SK-N-SH (cell line): ENCODE measurements around the gene CRIP2.

Experiments
- CTCF ChIP-seq: fragments of 200-600 bp; sonication (generic); IDR thresholded peaks from 2 replicates; pipeline ENCODE4 v1.6.1; 2017; ENCODE audit warnings: antibody characterized with exemption, mild to moderate bottlenecking, moderate library complexity
- EP300 ChIP-seq, 2 experiments: IDR thresholded peaks; 2 replicates each; pipeline versions ENCODE4 v1.4.0 to v1.6.1; 2012; ENCODE audit warnings: borderline replicate concordance in 1 of 2, low read depth in 1 of 2, low read length in 1 of 2
- GABPA ChIP-seq: IDR thresholded peaks from 2 replicates; pipeline ENCODE4 v1.4.0; 2012; ENCODE audit warnings: low read depth, mild to moderate bottlenecking
- MAX ChIP-seq: IDR thresholded peaks from 2 replicates; pipeline ENCODE4 v1.4.0; 2012; ENCODE audit warnings: low read depth
- MEF2A ChIP-seq: IDR thresholded peaks from 2 replicates; pipeline ENCODE4 v1.4.0; 2012; ENCODE audit warnings: low read depth, borderline replicate concordance
- NFIC ChIP-seq: IDR thresholded peaks from 2 replicates; pipeline ENCODE4 v1.4.0; 2012; ENCODE audit warnings: borderline replicate concordance
- RAD21 ChIP-seq: IDR thresholded peaks from 2 replicates; pipeline ENCODE4 v1.6.1; 2012; ENCODE audit warnings: mild to moderate bottlenecking, low read length
- REST ChIP-seq: IDR thresholded peaks from 2 replicates; pipeline ENCODE4 v1.6.1; 2012; ENCODE audit warnings: mild to moderate bottlenecking, low read depth, low read length, moderate library complexity
- SIN3A ChIP-seq: IDR thresholded peaks from 2 replicates; pipeline ENCODE4 v1.6.1; 2012; ENCODE audit warnings: low read depth, mild to moderate bottlenecking, low read length, moderate library complexity, borderline replicate concordance
- SMC3 ChIP-seq: IDR thresholded peaks from 2 replicates; pipeline ENCODE4 v1.6.1; 2012; ENCODE audit warnings: low read depth, low read length, improper control_type of control experiment
- TAF1 ChIP-seq: IDR thresholded peaks from 2 replicates; pipeline ENCODE4 v1.6.1; 2012; ENCODE audit warnings: low read depth, mild to moderate bottlenecking, low read length, moderate library complexity, borderline replicate concordance
- TEAD4 ChIP-seq: IDR thresholded peaks from 2 replicates; pipeline ENCODE4 v1.4.0; 2012; ENCODE audit warnings: mild to moderate bottlenecking, borderline replicate concordance; ENCODE audit not compliant: insufficient read depth
- USF1 ChIP-seq: IDR thresholded peaks from 2 replicates; pipeline ENCODE4 v1.4.0; 2012; ENCODE audit warnings: low read depth, borderline replicate concordance
- USF2 ChIP-seq: fragments of 150-350 bp; IDR thresholded peaks from 2 replicates; pipeline ENCODE4 v1.6.1; 2017; ENCODE audit warnings: antibody characterized with exemption, low read length, low read depth, borderline replicate concordance

GRCh38 chr14:105488781-105489541 lies 14.3 kb downstream of the CRIP2 start:
- TF ChIP-seq SMC3 (no peak), TAF1 (no peak), CTCF (no peak), USF2 (no peak), TEAD4 (no peak), GABPA (no peak), MAX (no peak), SIN3A (no peak), RAD21 (no peak), EP300 (IDR thresholded peaks at IDR 0.05; ENCODE audit: borderline replicate concordance in 1 of 2, low read depth in 1 of 2, low read length in 1 of 2) (no peak), NFIC (no peak), REST (no peak), MEF2A (no peak), USF1 (no peak)
